Mesothelial cell of epicardium (in vitro differentiated cells): ENCODE data around the gene FAM78B. TPM values are rescaled to one million over a fixed set of nuclear protein-coding genes. Genes with fewer than 3 reads are reported as not detected.

Source experiments
- DNase-seq, 2 experiments: peaks; one replicate each; pipeline ENCODE4 v3.0.0; 2021; ENCODE audit warnings: low spot score in 2 of 2; ENCODE audit not compliant: unreplicated experiment in 2 of 2
- H3K27ac Mint-ChIP-seq: 2 replicates; pipeline ENCODE4 v1.8.0; 2021; ENCODE audit warnings: mixed read lengths
- H3K27me3 Mint-ChIP-seq: 2 replicates; pipeline ENCODE4 v1.8.0; 2021; ENCODE audit warnings: low read depth, mixed read lengths
- H3K36me3 Mint-ChIP-seq: 2 replicates; pipeline ENCODE4 v1.8.0; 2021; ENCODE audit warnings: mixed read lengths
- H3K4me1 Mint-ChIP-seq: 2 replicates; pipeline ENCODE4 v1.8.0; 2021; ENCODE audit warnings: mixed read lengths
- H3K4me3 Mint-ChIP-seq: 2 replicates; pipeline ENCODE4 v1.8.0; 2021; ENCODE audit warnings: mild to moderate bottlenecking, moderate library complexity, mixed read lengths
- H3K9me3 Mint-ChIP-seq: 2 replicates; pipeline ENCODE4 v1.8.0; 2021; ENCODE audit warnings: mixed read lengths
- total RNA-seq: library from RNA; stranded (reverse); gene quantifications from 3 replicates; pipeline ENCODE4 v1.2.1, GENCODE V29; 2021
- TF ChIP-seq, protein P1 (sequence below): fragments of 200-600 bp; sonication (generic); IDR thresholded peaks from one replicate; pipeline ENCODE4 v1.5.0; 2021; ENCODE audit warnings: antibody characterized with exemption; ENCODE audit not compliant: unreplicated experiment

Gene FAM78B
- total RNA-seq, 1 donor from 2014 or later: 0.16 TPM

DNA sequence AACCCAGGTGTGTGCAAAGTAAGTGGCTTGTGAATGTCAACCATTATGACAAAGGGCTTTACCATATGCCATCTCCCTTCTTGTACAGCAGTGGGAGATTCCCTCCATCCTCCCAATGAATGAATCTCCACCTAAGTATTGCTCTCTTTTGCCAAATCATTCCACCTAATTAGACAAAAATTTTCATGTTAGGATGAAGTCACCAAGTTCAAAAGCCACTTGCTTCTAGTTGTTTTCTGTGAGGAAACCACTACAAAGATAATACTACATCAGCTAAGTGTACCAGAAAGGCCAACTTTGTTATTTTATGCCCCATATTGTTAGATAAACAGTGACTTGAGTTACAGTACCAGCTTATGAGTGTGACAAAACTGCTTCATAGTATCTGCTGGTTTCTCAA is 34.3 kb downstream of the FAM78B start:
- H3K27ac Mint-ChIP-seq: no peak overlapping the region
- H3K36me3 Mint-ChIP-seq: no peaks in the 10 kb centered on the region
- no peaks in the 10 kb centered on the region for H3K4me1 Mint-ChIP-seq
- H3K4me3 Mint-ChIP-seq: no peak overlapping the region
- peaks cover 26% of the 10 kb centered on the region for H3K27me3 Mint-ChIP-seq
- DNase-seq: no peak
- TF ChIP-seq, protein P1, sequence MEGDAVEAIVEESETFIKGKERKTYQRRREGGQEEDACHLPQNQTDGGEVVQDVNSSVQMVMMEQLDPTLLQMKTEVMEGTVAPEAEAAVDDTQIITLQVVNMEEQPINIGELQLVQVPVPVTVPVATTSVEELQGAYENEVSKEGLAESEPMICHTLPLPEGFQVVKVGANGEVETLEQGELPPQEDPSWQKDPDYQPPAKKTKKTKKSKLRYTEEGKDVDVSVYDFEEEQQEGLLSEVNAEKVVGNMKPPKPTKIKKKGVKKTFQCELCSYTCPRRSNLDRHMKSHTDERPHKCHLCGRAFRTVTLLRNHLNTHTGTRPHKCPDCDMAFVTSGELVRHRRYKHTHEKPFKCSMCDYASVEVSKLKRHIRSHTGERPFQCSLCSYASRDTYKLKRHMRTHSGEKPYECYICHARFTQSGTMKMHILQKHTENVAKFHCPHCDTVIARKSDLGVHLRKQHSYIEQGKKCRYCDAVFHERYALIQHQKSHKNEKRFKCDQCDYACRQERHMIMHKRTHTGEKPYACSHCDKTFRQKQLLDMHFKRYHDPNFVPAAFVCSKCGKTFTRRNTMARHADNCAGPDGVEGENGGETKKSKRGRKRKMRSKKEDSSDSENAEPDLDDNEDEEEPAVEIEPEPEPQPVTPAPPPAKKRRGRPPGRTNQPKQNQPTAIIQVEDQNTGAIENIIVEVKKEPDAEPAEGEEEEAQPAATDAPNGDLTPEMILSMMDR: no peak
- H3K9me3 Mint-ChIP-seq: no peaks in the 10 kb centered on the region

DNA sequence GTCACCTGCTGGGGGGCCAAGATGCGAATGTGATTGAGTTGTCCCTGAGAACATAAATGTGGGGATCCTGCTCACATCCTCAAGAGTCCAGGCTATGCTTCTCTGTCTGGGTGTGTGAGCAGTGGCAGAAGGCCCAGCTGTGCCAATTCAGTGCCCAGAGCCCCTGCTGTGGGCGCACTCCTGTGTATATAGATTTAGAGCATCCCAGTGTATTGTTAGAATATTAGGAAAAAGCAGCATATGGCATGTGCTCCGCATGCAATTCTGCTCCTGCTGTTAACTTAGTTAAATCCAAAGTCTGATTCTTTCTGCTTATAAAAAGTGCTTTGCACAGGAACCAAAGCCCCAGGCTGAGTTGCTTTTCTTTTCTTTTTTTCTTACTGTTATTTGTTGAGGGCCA is 37.8 kb downstream of the FAM78B start:
- DNase-seq: no peak
- no peaks in the 10 kb centered on the region for H3K9me3 Mint-ChIP-seq
- no peaks in the 10 kb centered on the region for H3K4me1 Mint-ChIP-seq
- peaks cover 15% of the 10 kb centered on the region for H3K27me3 Mint-ChIP-seq
- no peaks in the 10 kb centered on the region for H3K36me3 Mint-ChIP-seq
- no peak overlapping the region for H3K27ac Mint-ChIP-seq
- H3K4me3 Mint-ChIP-seq: no peak overlapping the region
- TF ChIP-seq, protein P1: no peak

DNA sequence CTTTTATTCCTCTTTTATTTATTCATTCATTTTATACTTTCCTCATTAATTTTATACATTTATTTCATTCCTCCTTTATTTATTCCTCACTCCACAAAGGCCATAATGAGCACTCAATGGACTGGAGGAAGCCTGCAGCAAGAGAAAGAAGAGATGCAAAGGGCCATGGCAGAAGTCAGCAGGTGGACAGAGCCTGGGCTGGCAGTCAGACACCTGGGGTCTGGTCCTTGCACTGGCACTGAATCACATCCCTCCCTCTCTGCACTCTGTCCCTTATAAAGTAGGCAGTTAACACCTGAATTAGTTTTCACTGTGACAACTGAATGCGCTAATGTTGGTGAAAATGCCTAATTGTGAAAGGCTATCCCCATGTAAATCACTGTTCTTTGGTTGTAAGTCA is 38.6 kb downstream of the FAM78B start:
- Mint-ChIP-seq H3K9me3 (no peaks in the 10 kb centered on the region), H3K36me3 (no peaks in the 10 kb centered on the region), H3K27ac (no peak overlapping the region), H3K27me3 (peaks cover 15% of the 10 kb centered on the region), H3K4me1 (no peaks in the 10 kb centered on the region), H3K4me3 (no peak overlapping the region)
- no peak for DNase-seq
- TF ChIP-seq, protein P1: no peak

DNA sequence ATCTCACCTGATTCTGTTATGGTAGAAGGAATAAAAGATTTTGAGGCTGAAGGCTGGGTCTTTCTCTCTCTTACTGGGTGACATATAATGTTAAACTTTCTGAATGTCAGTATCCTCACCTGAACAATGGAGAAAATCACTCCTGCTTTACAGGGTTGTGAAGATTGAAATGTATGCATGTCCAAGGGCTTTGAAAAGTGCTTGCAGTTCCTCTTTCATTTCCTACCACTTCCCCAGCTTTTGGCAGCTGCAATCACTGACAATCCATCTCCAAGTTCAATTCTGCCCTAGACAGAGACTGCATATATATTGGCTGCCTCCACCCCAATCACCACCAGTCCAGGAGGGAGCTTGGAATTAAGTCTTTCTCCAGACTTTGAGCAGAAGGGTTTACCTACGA is 39.8 kb downstream of the FAM78B start:
- DNase-seq: no peak
- Mint-ChIP-seq H3K36me3 (no peaks in the 10 kb centered on the region), H3K9me3 (no peaks in the 10 kb centered on the region), H3K4me3 (no peak overlapping the region), H3K27ac (no peak overlapping the region), H3K27me3 (peaks cover 14% of the 10 kb centered on the region), H3K4me1 (no peaks in the 10 kb centered on the region)
- TF ChIP-seq, protein P1: no peak

DNA sequence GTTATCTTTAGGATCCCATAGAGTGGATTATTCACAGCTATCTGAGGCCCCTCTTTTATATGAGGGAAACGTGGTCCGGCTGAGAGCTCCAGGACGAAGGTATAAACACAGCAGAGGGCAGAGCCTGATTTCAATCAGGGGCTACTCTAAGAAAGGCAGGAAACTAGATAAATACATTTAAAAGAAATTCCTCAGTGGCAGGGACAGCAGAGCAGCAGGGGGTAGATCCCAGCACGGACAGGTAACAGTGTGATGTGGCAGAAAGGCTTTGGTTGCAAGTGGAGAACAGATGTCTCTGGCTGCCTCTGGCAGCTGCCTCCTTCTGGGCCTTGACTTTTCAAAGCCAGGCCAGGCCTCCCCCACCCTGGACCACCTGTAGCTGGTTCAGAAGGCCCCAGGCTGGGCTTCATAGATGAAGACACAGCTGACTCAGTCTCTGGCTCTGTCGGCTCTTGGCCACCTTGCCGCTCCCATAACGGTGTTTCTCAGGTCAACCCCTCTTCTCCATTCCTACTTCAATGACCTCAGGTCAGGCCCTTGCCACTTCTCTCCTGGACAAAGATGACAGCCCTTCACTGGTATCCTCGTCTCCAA is 43.8 kb downstream of the FAM78B start:
- Mint-ChIP-seq H3K27me3 (peaks cover 19% of the 10 kb centered on the region), H3K4me1 (no peaks in the 10 kb centered on the region), H3K9me3 (no peaks in the 10 kb centered on the region), H3K36me3 (no peaks in the 10 kb centered on the region), H3K27ac (no peak overlapping the region), H3K4me3 (no peak overlapping the region)
- TF ChIP-seq, protein P1: no peak
- no peak for DNase-seq

DNA sequence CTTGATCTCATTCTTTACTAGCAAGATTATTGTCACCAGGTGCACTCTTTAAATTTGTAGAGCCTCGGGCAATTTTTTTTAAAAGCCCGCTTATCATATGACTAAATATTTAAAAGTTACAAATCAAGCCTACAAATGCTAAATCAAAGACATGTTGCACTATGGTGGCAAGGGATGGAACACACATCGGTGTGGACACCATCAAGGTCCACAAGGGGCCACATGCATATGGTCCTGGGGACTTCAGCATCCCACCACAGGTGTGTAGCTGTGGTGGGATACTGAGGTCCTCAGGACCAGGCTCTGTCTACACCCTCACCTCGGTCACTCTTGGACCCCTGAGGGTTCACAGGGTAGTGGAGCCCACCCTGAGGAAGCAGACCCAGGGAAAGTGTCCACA is 45.8 kb downstream of the FAM78B start:
- no peaks in the 10 kb centered on the region for H3K9me3 Mint-ChIP-seq
- H3K27ac Mint-ChIP-seq: no peak overlapping the region
- H3K4me3 Mint-ChIP-seq: no peak overlapping the region
- H3K4me1 Mint-ChIP-seq: no peaks in the 10 kb centered on the region
- TF ChIP-seq, protein P1: no peak
- H3K27me3 Mint-ChIP-seq: peaks cover 25% of the 10 kb centered on the region
- no peak for DNase-seq
- H3K36me3 Mint-ChIP-seq: no peaks in the 10 kb centered on the region
